ENCODE measurements around the gene APOL4.
"Not testable (repeated sequence)": the region's sequence is repeated elsewhere in the genome, so short reads cannot be mapped to it uniquely, and the experiment has no call there.

APOL4 gene

DNA sequence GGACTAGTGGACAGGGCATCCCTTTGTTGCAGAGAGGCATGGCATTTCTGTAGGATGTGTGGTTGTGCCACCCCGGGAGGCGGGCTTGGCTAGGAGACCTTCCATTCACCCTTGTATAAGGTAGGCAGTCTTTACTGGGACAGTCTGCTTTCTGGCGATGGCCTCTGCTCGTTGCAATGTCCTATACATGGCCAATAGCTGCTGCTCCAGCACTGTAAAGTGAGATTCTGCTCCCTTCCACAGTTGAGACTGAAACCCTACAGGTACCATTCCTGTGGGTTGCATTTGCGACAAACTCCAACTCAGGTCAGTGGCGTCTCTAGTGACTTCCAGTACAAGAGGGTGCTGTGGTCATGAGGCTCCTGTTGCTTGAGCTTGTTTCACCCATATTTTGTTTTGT, 20.7 kb downstream of the APOL4 start:
- DNase-seq: no peak

DNA sequence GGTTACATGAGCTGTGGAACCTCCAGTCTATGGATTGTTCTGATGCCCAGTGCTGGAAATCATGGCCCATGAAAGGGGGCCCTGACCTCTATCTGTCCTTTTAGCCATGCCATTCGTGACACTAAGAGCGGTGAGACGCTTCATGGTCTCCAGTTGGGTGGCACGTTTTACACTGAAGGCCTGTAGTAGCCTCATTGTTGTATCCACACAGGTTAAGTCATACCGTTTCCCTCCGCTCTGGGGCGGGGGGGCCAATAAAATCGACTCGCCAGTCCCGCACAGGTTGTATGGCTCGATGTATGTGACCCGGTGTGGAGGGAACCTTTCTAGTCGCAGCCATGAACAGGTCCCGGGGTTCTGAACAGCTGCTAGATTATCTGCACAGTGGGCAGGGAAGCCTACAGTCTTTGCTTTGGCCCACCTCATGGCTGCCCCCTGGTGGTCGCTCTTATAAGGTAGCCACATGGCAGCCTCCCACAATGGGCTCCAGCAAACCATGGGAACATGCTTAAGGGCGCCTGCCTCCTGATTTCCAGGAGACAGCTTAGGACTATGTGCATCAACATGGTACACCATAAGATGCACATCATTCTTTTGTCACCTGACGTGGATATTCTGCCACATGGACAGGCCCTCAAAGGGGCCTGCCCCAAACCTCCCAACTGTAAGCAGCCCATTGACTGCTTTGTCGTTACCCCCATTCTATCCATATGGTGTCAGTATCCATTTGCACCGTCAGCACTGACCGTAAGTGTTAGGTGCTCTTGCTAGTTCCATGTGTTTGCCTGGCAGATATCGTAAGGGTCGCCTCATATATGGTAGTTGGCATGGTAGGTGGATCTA, 21.4 kb downstream of the APOL4 start:
- DNase-seq: peak; percentile 59

DNA sequence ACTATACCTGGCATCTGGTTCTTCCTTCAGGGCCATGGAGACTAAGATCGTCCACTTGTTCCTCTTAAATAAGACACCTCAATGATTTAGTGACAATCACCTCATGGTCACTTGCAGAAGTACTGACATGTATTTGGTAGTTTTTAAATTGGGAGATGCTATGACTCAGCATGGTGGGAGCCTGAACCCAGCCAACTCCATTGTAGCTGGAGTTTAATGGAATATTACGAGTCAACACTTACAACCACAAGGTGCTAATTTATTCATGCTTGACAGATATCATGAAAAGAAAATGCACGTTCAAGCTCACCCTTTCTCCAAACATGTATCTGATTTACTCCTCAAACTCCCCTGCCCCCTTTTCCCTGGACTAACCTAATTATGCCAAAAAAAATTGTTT, 24.4 kb downstream of the APOL4 start:
- DNase-seq: no peak

DNA sequence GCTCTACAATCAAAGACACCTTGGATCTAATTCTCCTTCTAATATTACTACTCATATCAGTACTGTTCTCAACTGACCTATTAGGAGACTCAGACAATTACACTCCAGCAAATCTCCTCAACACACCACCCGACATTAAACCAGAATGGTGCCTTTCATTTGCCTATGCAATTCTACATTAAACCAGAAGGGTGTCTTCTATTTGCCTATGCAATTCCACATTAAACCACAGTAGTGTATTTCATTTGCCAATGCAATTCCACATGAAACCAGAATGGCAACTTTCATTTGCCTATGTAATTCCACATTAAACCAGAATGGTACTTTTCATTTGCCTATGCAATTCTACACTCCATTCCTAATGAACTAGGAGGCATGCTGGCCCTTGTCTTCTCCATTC, 25.7 kb downstream of the APOL4 start:
- DNase-seq: no peak

DNA sequence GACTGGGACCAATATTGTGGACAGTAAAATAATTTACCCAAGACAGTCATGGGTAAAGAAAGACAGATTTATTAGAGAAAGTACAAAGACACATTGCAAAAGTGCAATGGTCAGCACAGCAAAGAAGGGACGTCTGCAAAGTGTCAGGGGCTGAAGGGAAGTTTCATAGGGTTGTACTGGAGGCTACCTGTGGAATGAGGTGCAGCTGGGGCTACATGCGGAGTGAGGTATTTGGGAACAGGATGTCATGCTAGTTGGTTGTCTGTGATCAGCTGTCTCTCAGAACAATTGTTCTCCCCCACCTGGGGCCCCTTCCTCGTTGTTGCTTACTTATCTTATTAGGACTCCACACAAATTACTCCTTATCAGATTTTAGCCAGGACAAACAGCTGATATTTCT, 29.7 kb downstream of the APOL4 start:
- DNase-seq: no peak

DNA sequence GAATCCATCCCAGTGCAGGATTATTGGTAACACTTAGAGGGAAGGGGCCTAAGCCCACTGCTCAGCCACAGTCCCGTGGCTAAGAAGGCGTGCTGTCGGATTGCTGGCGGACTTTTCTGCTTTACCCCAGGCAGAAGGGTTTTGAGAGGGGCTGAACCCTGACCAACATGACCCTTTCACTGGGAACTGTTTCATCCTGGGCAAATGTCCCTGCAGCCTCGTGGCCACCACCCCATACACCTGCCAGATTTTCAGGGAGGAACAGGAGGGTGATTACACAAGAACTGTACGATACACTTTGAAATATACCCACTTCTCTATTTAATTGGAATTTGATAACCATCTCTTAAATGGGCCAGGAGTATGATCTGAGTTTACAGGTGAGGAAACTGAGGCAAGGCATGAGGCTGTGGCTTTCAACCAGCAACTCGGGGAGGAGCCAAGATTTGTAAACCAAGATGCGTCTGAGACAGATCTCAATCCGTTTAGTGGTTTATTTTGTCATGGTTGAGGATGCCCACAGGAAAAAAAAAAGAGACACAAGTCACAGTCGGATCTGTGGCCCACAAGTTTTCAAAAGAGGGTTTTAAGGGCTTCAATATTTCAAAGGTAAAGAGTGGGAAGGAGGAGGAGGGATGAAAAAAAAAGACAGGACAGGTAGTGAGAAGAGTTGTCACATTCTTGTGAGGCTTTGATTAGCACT, 34.9 kb downstream of the APOL4 start:
- no peak for DNase-seq

DNA sequence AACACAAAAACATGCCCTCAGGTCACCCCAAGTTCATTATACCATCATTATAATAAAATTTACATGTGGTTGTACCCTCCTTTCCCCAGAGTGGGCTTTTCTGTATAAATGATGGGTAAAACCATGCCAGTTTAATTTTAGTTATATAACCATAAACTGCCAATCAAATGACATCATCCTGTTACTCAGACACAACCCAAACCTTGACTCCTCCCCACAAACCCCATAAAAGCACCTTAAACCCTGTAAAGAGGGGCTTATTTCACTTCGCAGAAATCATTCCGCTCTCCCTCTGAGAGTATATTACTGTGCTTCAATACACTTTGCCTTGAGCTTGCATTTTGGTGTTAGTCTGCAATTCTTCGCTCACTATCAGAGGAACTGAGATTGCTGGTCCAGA, 35.5 kb downstream of the APOL4 start:
- DNase-seq: no peak

DNA sequence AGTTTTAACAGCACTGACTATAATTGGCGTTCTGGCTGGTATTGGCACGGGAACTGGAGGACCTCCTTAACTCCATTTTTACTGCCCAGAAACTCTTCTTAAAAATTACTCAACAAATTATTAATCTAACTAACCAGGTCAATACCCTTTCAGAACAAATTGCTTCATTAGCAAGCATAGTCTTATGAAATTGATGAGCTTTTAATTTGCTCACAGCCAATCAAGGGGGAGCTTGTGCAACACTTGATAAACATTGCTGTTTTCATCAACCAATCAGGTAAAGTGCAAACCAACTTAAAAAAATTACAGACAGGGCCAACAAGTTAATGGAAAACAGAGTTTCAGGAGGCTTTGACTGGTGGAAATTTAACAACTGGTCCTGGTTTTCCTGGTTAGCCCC, 36.5 kb downstream of the APOL4 start:
- DNase-seq: no peak

DNA sequence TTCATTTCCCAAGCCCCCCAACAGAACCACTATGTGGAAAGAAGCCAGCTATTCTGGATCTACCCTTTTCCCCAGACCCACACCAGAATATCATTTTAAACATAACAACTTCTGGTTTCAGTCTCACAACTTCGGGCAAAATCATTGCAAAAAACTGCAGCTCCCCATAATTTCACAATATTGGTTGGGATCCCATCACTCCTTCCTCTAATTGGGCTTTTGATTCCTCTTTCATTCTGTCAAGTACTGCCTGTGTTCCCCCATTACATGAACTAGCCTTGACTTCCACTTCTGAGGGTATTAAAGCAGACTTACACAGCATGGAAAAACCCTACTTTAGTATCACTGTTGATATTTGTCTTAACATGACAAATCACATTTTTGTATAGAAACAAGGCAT, 37.0 kb downstream of the APOL4 start:
- no peak for DNase-seq

DNA sequence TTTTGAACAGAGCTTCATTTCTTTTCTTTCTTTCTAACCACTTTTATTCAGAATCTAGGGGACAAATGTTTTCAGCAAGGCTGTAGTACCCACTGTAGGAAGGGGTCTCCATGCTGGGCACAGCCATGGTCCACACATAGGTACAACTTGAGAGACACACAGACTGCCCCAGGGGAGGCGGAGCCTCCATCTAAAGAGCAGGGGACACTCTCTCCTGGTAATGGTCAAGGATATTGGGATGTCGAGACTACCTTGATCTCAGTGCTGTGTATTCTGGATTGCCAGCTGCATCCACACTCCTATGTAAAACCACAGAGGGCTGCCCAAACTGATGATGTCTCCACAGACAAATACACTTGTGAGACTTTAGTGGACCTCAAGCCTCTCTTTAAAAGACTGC, 38.1 kb downstream of the APOL4 start:
- DNase-seq: no peak

DNA sequence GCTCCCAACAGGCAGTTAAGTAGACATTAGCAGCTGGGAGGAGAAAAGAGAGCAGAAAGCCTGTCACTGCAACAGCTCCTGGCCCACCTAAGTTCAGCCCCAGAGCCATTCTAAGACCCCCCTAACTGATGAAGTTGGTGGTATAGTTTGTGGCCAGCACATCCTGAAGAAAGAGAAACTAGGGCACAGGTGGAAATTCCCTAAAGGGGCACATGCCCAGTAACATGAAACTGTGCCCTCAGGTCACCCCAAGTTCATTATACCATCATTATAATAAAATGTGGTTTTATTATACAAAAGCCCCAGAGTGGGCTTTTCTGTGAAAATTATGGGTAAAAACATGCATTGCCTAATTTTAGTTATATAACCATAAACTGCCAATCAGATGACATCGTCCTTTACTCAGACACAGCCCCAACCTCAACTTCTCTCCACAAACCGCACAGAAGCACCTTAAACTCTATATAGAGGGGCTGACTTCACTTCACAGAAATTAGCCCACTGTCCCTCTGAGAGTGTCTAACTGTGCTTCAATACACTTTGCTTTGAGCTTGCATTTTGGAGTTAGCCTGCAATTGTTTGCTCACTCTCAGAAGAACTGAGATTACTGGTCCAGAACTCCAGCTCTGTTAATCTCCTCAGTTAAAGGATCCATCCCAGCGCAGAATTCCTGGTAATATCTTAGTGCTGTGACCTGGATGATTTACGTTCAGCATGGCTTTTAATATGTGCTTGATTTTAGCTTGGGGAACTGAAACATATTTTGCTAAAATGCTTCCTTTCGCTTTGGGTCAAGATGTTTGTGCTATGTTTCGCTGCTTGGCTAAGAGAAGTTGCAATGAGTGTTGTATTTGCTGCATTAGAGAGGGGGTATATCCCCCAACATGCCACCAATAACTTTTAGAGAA, 39.2 kb downstream of the APOL4 start:
- no peak for DNase-seq

DNA sequence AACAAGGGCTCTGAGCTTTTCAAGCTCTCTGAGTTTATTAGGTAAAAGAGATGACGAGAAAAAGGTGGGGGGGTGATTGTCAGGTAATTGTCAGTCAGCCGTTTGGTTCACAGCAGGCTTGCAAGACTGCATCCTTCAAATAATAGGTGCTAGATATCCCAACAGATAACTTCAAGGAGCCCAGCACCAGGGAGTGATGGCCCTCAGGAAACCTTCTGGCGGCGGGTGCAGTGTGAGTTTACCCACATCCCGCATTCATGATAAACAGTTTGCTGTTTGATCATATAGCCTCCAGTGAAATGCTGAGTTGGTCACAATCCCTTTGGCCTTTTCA, 39.8 kb downstream of the APOL4 start:
- DNase-seq: not testable (repeated sequence)

DNA sequence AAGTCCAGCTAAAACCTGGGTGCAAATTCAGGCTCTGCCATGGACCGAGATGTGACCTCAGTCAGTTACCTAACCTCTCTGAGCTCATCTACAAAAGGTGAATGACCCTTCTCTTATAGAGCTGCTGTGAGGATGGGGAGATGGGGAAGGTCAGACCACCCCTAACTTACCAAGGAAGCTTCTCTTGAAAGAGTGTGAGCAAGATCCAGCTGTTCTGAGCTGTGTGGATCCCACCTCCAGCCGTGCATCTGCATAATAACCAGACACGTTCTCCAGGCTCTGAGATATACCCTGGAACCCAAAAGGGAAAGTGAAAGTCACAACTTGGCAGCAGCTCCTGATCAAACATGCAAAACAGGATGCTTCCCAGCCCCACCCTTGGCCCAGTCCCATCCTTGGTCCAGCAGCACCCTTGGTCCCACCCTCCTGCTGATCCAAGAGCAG, 41.1 kb downstream of the APOL4 start, which contains the start of gene APOL3:
Gene APOL3 (minus strand): TSS at position 257 of the 444 bp plus-strand sequence. CDS start 11,700 bp downstream, outside the sequence.
- no peak for DNase-seq

DNA sequence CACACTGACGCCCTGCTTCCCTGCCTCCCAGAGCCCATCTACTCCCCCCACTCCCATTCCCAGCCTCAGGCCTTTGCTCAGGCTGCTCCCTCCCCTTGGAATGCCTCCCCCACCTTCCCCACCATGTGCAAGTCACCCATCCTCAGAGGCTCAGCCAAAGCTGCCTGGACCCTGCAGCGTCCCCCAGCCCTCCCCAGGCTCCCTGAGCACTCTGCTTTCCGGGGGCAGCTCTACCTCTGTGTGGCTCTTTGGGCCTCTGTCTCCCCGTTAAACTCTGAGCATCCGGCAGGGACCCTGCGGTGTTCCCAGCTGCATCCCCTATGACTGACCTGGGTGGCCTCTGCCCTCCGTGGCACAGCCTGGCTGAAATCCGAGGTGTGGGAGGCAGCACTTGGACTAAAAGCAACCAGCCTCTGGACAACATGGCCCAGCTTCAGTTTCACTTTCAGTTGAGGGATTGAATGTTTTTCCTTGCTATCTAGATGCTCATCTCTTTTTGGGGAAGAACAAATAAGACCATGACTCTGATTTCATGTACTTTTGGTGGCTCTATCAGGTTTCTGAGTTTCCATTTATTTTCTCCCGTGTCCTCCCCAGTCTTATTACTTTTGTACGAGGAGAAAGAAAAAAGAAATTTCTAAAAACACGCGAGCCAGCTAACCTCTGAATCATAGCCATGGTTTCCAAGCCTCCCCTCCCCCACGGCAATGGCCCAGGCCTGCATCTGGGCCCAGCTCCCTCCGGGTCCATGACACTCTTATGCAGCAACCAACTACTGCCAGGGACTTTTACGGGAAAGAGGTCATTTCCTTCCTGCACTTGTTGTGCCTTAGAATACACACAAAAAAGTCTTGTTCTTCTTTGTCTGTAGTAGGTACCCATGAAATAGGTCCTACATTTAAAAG, 44.8 kb downstream of the APOL4 start:
- peak; percentile 10 for DNase-seq

DNA sequence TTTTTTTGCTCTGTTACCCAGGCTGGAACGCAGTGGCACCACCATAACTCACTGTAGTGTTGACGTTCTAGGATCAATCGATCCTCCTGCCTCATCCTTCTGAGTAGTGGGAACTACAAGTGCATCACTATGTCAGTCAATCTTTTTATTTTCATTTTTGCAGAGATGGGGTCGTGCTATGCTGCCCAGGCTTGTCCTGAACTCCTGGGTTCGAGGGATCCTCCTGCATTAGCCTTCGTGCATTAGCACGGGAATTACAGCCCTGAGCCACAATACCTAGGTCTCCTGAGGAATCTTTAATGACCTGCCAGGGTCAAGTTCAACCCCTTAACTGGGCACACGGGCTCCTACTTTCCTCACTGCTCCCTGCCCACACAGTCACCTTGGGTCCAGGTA, 45.5 kb downstream of the APOL4 start:
- DNase-seq: no peak

DNA sequence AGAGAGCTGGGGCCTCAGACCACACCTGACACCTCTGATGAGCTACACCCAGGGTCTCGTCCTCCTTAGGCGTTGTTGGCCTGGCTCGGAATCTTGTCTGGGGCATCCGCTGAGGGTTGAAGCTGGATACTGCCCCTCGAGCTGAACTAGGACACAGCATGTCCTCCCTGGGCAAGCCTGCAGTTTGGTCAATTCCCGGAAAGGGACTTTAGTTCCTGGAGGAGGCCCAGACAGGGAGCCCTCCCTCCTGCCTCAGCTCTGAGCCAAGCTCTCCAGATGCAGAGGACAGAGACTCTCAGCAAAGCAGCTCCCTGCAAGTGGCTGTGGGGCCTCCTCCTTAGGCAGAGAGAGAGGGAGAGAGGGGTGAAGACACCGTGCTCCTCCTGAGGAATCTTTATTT, 45.9 kb downstream of the APOL4 start:
- no peak for DNase-seq

DNA sequence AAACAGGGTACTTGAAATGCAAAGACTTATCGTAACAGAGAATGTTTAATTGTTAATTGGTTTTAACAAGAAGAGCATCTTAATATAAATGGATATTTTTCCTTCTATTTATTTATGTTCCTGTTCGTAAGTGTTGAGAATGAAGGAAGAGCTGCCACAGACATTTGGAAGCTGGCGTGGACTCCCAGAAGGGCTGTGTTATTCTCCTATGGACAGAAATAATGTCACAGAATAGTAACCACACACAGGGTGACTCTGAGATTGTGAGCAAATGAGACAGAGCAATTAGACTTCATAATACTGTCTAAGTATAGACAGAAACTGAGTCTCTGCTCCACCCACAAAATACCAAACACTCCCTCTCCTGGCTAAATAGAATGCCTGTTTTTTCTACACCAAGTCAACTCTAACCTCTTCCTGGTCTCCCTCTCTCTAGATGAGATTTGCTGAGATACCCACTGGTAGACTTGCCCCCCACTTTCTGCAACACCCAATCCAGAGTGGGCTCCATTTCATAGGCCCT, 47.1 kb downstream of the APOL4 start:
- no peak for DNase-seq

DNA sequence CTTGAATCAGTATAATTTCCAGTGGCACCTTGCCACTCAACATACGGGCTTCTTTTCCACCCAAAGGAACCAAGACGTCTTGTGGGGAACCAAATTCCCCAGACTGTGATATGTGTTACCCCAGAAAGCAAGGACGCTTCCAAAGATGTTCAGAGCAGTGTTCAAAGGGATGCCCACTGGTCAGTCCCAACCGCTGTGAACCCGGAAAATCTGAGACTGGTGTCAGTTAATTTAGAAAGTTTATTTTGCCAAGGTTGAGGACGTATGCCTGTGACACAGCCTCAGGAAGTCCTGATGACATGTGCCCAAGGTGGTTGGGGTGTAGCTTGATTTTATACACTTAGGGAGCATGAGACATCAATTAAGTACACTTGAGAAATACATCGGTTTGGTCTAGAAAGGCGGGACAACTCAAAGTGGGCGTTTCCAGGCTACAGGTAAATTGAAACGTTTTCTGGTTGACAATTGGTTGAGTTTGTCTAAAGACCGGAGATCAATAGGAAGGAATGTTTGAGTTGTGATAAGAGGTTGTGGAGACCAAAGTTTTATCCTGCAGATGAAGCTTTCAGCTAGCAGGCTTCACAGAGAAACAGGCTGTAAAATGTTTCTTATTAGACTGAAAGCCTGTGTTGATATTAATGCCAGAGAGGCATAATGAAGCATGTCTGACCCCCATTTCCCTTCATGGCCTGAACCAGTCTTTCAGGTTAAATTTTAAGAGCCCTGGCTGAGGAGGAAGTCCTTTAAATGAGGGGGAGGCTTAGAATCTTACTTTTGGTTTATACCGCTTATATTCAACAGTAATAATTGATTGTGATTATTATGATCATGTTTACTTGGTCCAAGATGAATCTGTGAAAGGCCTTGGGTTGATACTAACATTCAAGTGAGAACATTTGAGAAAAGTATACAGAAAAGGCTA, 47.8 kb downstream of the APOL4 start:
- DNase-seq: no peak

DNA sequence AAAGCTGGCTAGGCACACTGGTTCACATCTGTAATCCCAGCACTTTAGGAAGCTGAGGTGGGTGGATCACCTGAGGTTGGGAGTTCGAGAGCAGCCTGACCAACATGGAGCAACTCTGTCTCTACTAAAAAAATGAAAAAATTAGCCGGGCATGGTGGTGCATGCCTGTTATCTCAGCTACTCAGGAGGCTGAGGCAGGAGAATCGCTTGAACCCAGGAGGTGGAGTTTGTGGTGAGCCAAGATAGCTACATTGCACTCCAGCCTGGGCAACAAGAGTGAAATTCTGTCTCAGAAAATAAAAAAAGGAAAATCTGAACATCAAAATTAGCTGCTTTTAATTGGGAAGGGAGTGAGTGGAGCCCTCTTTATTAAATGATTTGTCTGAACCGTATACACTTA, 48.8 kb downstream of the APOL4 start:
- not testable (repeated sequence) for DNase-seq

DNA sequence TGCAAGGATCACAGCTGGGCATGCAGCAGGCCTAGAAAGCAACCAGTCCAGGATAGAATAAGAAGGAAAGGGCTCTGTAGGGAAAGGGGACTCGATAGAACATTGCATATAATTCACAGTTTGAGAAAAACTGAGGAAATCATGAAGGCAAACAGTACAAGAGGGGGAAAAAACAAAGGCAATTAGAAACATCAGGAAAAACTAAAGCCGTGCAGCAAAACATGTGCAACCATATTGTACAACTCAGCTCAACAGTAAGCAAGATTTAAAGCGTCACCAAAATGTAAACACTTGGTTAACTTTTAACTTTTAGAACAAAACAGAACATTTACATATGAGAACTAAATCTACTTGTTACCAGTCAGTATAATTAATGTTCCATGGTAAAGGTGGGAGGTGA, 49.5 kb downstream of the APOL4 start:
- no peak for DNase-seq

Measured in DMS153 (cell line).